ENCODE results near the gene SCARF2. TPM values are rescaled to one million over a fixed set of nuclear protein-coding genes. Genes with fewer than 3 reads are reported as not detected.
"Not testable (repeated sequence)": the region's sequence is repeated elsewhere in the genome, so short reads cannot be mapped to it uniquely, and the experiment has no call there.

SCARF2 gene
- total and polyA plus RNA-seq, 7 experiments from 2014 or later = 0.21 to 2.6 (median 2.0) TPM

DNA sequence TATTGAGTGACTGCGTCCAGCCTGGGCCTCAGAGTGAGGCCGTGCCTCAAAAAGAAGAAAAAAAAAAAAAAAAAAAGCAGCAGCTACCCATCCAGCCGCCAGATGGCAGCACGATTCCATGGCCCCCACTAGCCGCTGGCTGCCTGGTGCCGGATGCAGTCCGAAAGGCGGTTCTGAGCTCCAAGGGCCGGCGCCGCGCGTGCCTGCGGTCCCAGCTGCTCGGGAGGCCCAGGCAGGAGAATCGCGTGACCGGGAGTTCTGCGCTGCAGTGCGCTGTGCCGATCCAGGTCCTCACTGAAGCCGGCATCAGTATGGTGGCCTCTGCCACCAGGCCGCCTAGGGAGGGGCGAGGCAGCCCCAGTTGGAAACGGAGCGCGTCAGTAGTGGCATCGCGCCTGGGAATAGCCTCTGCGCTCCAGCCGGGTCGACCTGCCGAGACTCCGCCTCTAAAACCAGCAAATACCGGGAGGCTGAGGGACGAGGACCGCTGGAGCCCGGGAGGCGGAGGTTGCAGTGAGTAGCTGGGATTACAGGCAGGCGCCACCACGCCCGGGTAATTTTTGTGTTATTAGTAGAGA lies 19.3 kb downstream of the SCARF2 start:
- Mint-ChIP-seq H3K27ac (peak overlapping the region in 1 of 9 donors; percentile 43), H3K4me3 (peak overlapping the region in 9 of 10 donors; percentile 20 to 77 (median 57)), H3K36me3 (no peaks in the 10 kb centered on the region), H3K4me1 (peaks cover 0 to 8% (median 0%) of the 10 kb centered on the region in 7 donors), H3K9me3 (peaks cover 0 to 2% (median 0%) of the 10 kb centered on the region in 11 donors), H3K27me3 (peaks cover 0 to 22% (median 0%) of the 10 kb centered on the region in 5 donors)
- ATAC-seq = peak; percentile 92
- intact Hi-C loops (cut with micrococcal nuclease) = loop anchor here (1.0 to 5.0 kb wide), 9 partner anchors 11 to 366 kb away; no protein-coding TSS in a partner anchor
- no peak overlapping the region for H3K27ac ChIP-seq (ENCODE audit: low read depth, low read length)
- H3K4me3 ChIP-seq (ENCODE audit: low read length) = peak overlapping the region; percentile 56
- H3K9me3 ChIP-seq (ENCODE audit: control insufficient read depth in 2 of 3, low read length in 3 of 3) = no peaks in the 10 kb centered on the region
- ChIA-PET POLR2A (interaction anchor here (0.6 to 2.5 kb wide), 12 partner anchors 38 to 346 kb away, joined by 3 to 15 read pairs (median 4); no protein-coding TSS in a partner anchor), CTCF (interaction anchor here (0.6 to 3.5 kb wide), 30 partner anchors 10 to 1650 kb away, joined by 3 to 55 read pairs (median 4); no protein-coding TSS in a partner anchor)
- H3K4me1 ChIP-seq (ENCODE audit: control insufficient read depth in 2 of 2, insufficient read depth in 2 of 2, low read length in 2 of 2) = peaks cover 0 to 6% of the 10 kb centered on the region in 2 donors
- peak; percentile 53 to 78 (median 68) for DNase-seq
- no peaks in the 10 kb centered on the region for H3K36me3 ChIP-seq (ENCODE audit: control insufficient read depth in 2 of 3, insufficient read depth in 3 of 3, low read length in 3 of 3)
- no peaks in the 10 kb centered on the region for H3K27me3 ChIP-seq (ENCODE audit: control insufficient read depth in 2 of 2, insufficient read depth in 2 of 2, low read length in 2 of 2)

GRCh38 chr22:20415699-20416098 lies 21.9 kb downstream of the SCARF2 start:
- intact Hi-C loops (cut with micrococcal nuclease) = loop anchor here in 1 of 2 donors (5.0 kb wide), 1 partner anchor 152 kb away; no protein-coding TSS in a partner anchor
- H3K27ac Mint-ChIP-seq; ATAC-seq; H3K4me3 Mint-ChIP-seq; CTCF ChIA-PET; DNase-seq; POLR2A ChIA-PET; H3K36me3 Mint-ChIP-seq; H3K27ac ChIP-seq (ENCODE audit: low read depth, low read length); H3K9me3 ChIP-seq (ENCODE audit: control insufficient read depth in 2 of 3, low read length in 3 of 3); H3K9me3 Mint-ChIP-seq; H3K4me1 ChIP-seq (ENCODE audit: control insufficient read depth in 2 of 2, insufficient read depth in 2 of 2, low read length in 2 of 2); H3K4me3 ChIP-seq (ENCODE audit: low read length); H3K4me1 Mint-ChIP-seq; H3K27me3 ChIP-seq (ENCODE audit: control insufficient read depth in 2 of 2, insufficient read depth in 2 of 2, low read length in 2 of 2); H3K36me3 ChIP-seq (ENCODE audit: control insufficient read depth in 2 of 3, insufficient read depth in 3 of 3, low read length in 3 of 3): not testable (repeated sequence)
- H3K27me3 Mint-ChIP-seq = peaks cover 0 to 28% (median 0%) of the 10 kb centered on the region in 5 donors

DNA sequence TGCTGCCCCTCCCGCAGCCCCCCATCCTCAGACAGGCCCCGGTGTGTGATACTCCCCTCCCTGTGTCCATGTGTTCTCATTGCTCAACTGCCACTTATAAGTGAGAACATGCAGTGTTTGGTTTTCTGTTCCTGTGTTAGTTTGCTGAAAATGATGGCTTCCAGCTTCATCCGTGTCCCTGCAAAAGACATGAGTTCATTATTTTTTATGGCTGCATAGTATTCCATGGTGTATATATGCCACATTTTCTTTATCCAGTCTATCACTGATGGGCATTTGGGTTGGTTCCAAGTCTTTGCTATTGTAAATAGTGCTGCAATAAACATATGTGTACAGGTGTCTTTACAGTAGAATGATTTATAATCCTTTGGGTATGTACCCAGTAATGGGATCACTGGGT lies 22.4 kb downstream of the SCARF2 start:
- H3K4me1 Mint-ChIP-seq; ATAC-seq; H3K27ac Mint-ChIP-seq; H3K4me1 ChIP-seq (ENCODE audit: control insufficient read depth in 2 of 2, insufficient read depth in 2 of 2, low read length in 2 of 2); H3K9me3 ChIP-seq (ENCODE audit: control insufficient read depth in 2 of 3, low read length in 3 of 3); H3K4me3 Mint-ChIP-seq; H3K36me3 ChIP-seq (ENCODE audit: control insufficient read depth in 2 of 3, insufficient read depth in 3 of 3, low read length in 3 of 3); CTCF ChIA-PET; H3K9me3 Mint-ChIP-seq; H3K27me3 ChIP-seq (ENCODE audit: control insufficient read depth in 2 of 2, insufficient read depth in 2 of 2, low read length in 2 of 2); DNase-seq; H3K27ac ChIP-seq (ENCODE audit: low read depth, low read length); POLR2A ChIA-PET; H3K36me3 Mint-ChIP-seq; H3K4me3 ChIP-seq (ENCODE audit: low read length): not testable (repeated sequence)
- peaks cover 0 to 28% (median 0%) of the 10 kb centered on the region in 5 donors for H3K27me3 Mint-ChIP-seq
- intact Hi-C loops (cut with micrococcal nuclease) = loop anchor here in 1 of 2 donors (5.0 kb wide), 1 partner anchor 152 kb away; no protein-coding TSS in a partner anchor

GRCh38 chr22:20414450-20414849 lies 23.2 kb downstream of the SCARF2 start:
- intact Hi-C loops (cut with micrococcal nuclease) = no loop called here

GRCh38 chr22:20414059-20414440 lies 23.6 kb downstream of the SCARF2 start:
- no peak overlapping the region for H3K27ac ChIP-seq (ENCODE audit: low read depth, low read length)
- H3K4me3 Mint-ChIP-seq = no peak overlapping the region
- H3K27ac Mint-ChIP-seq = peak overlapping the region in 1 of 9 donors; percentile 82
- CTCF ChIA-PET = interaction anchor here (0.9 kb wide), 1 partner anchor 192 kb away, joined by 3 read pairs; no protein-coding TSS in a partner anchor
- no peak overlapping the region for H3K4me3 ChIP-seq (ENCODE audit: low read length)
- H3K27me3 ChIP-seq (ENCODE audit: control insufficient read depth in 2 of 2, insufficient read depth in 2 of 2, low read length in 2 of 2) = no peaks in the 10 kb centered on the region
- H3K27me3 Mint-ChIP-seq = peaks cover 0 to 28% (median 0%) of the 10 kb centered on the region in 5 donors
- POLR2A ChIA-PET = no interaction called here
- DNase-seq = no peak
- H3K4me1 ChIP-seq (ENCODE audit: control insufficient read depth in 2 of 2, insufficient read depth in 2 of 2, low read length in 2 of 2) = peaks cover 0 to 6% of the 10 kb centered on the region in 2 donors
- peaks cover 0 to 7% (median under 1%) of the 10 kb centered on the region in 7 donors for H3K4me1 Mint-ChIP-seq
- intact Hi-C loops (cut with micrococcal nuclease) = no loop called here
- no peaks in the 10 kb centered on the region for H3K36me3 Mint-ChIP-seq
- H3K9me3 ChIP-seq (ENCODE audit: control insufficient read depth in 2 of 3, low read length in 3 of 3) = no peaks in the 10 kb centered on the region
- no peaks in the 10 kb centered on the region for H3K9me3 Mint-ChIP-seq
- no peaks in the 10 kb centered on the region for H3K36me3 ChIP-seq (ENCODE audit: control insufficient read depth in 2 of 3, insufficient read depth in 3 of 3, low read length in 3 of 3)
- no peak for ATAC-seq

More at GRCh38 chr22:20414450-20414849, 23.2 kb downstream of the SCARF2 start:
- no peaks in the 10 kb centered on the region for H3K9me3 Mint-ChIP-seq
- Histone ChIP-seq H3K4me1 (ENCODE audit: control insufficient read depth in 2 of 2, insufficient read depth in 2 of 2, low read length in 2 of 2) (peaks cover 0 to 6% of the 10 kb centered on the region in 2 donors), H3K36me3 (ENCODE audit: control insufficient read depth in 2 of 3, insufficient read depth in 3 of 3, low read length in 3 of 3) (no peaks in the 10 kb centered on the region), H3K4me3 (ENCODE audit: low read length) (no peak overlapping the region), H3K27ac (ENCODE audit: low read depth, low read length) (no peak overlapping the region), H3K27me3 (ENCODE audit: control insufficient read depth in 2 of 2, insufficient read depth in 2 of 2, low read length in 2 of 2) (no peaks in the 10 kb centered on the region), H3K9me3 (ENCODE audit: control insufficient read depth in 2 of 3, low read length in 3 of 3) (no peaks in the 10 kb centered on the region)
- no peak for DNase-seq
- H3K27ac Mint-ChIP-seq = no peak overlapping the region
- CTCF ChIA-PET = no interaction called here
- H3K4me3 Mint-ChIP-seq = no peak overlapping the region
- POLR2A ChIA-PET = no interaction called here
- no peak for ATAC-seq
- peaks cover 0 to 28% (median 0%) of the 10 kb centered on the region in 5 donors for H3K27me3 Mint-ChIP-seq
- H3K4me1 Mint-ChIP-seq = peaks cover 0 to 8% (median 0%) of the 10 kb centered on the region in 7 donors
- no peaks in the 10 kb centered on the region for H3K36me3 Mint-ChIP-seq

GRCh38 chr22:20413217-20414058 lies 24.2 kb downstream of the SCARF2 start:
- POLR2A ChIA-PET = no interaction called here
- CTCF ChIA-PET = interaction anchor here (0.9 to 1.2 kb wide), 2 partner anchors 36 to 193 kb away, joined by 3 to 4 read pairs; no protein-coding TSS in a partner anchor
- no peak overlapping the region for H3K27ac Mint-ChIP-seq
- DNase-seq (no peak), ATAC-seq (no peak)
- H3K36me3 Mint-ChIP-seq = peaks cover 0 to 2% (median 0%) of the 10 kb centered on the region in 5 donors
- Histone ChIP-seq H3K4me1 (ENCODE audit: control insufficient read depth in 2 of 2, insufficient read depth in 2 of 2, low read length in 2 of 2) (peaks cover 0 to 6% of the 10 kb centered on the region in 2 donors), H3K4me3 (ENCODE audit: low read length) (no peak overlapping the region), H3K36me3 (ENCODE audit: control insufficient read depth in 2 of 3, insufficient read depth in 3 of 3, low read length in 3 of 3) (no peaks in the 10 kb centered on the region), H3K9me3 (ENCODE audit: control insufficient read depth in 2 of 3, low read length in 3 of 3) (no peaks in the 10 kb centered on the region), H3K27ac (ENCODE audit: low read depth, low read length) (no peak overlapping the region), H3K27me3 (ENCODE audit: control insufficient read depth in 2 of 2, insufficient read depth in 2 of 2, low read length in 2 of 2) (no peaks in the 10 kb centered on the region)
- H3K27me3 Mint-ChIP-seq = peaks cover 0 to 28% (median 0%) of the 10 kb centered on the region in 5 donors
- no peaks in the 10 kb centered on the region for H3K9me3 Mint-ChIP-seq
- intact Hi-C loops (cut with micrococcal nuclease) = no loop called here
- peaks cover 0 to 5% (median 0%) of the 10 kb centered on the region in 7 donors for H3K4me1 Mint-ChIP-seq
- no peak overlapping the region for H3K4me3 Mint-ChIP-seq
